ENCODE data around the gene RRP36.

- TF ChIP-seq CTCF (conservative IDR thresholded peaks at IDR 0.05; ENCODE audit: low read depth, low read length) (no peak), EZH2 (IDR thresholded peaks at IDR 0.05; ENCODE audit: borderline replicate concordance, low read depth, low read length, poor library complexity, severe bottlenecking) (no peak)
These were observed 34.5 kb downstream of the RRP36 start for GRCh38 chr6:43055966-43056365.
